C4-2B (cell line): ENCODE data around the gene L1CAM.

Source experiments
- CTCF ChIP-seq: fragments of 450-650 bp; conservative IDR thresholded peaks from 2 replicates; pipeline ENCODE4 v1.5.1; 2017; ENCODE audit warnings: mild to moderate bottlenecking
- ZFX ChIP-seq: fragments of 450-650 bp; IDR thresholded peaks from 2 replicates; pipeline ENCODE4 v1.6.1; 2017

- TF ChIP-seq CTCF (no peak), ZFX (no peak)
These were observed 41.1 kb upstream of the L1CAM start for GRCh38 chrX:153926858-153927671.
